Mammary epithelial cell (primary cell): ENCODE data around the gene C6orf132.

ENCODE experiments used
- CTCF ChIP-seq, 2 donors: IDR thresholded peaks in 1 of 2; conservative IDR thresholded peaks in 1 of 2; 2 replicates each; pipeline ENCODE4 v1.5.1; 2011 to 2012; ENCODE audit warnings: inconsistent platforms in 2 of 2, low read length in 2 of 2, mild to moderate bottlenecking in 2 of 2, control low read depth in 1 of 2, low read depth in 1 of 2; ENCODE audit not compliant: insufficient read depth in 1 of 2; ENCODE audit errors: extremely low read depth in 1 of 2
- EZH2 ChIP-seq: IDR thresholded peaks from 2 replicates; pipeline ENCODE4 v1.6.1; 2012; ENCODE audit warnings: low read length, inconsistent platforms, borderline replicate concordance

DNA sequence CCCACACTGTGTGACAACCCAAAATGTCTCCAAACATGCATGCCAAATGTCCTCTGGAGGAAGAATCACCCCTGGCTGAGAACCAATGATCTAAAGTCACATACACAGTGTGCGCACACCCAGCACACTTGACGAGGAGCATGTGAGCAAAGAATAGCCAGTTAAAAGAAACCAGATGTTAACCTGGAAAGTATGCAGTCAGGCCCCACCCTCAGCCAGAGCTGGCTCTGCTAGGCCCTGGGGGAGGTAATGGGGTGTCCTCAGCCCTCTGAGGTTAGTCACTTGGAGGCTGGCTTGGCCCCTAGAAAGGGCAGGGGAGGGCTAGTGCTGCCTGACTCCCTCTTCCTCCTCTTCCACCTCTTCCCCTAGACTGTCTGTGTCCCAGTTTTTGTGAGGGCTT, 15.6 kb upstream of the C6orf132 start:
- TF ChIP-seq EZH2 (no peak), CTCF (conservative IDR thresholded peaks at IDR 0.05 in 1 of 2, IDR thresholded peaks at IDR 0.05 in 1 of 2; ENCODE audit: extremely low read depth in 1 of 2, insufficient read depth in 1 of 2, low read depth in 1 of 2, low read length in 2 of 2) (no peak)
